OCI-M2 (cell line): ENCODE measurements around the gene LCE1B.

ENCODE experiments used
- DNase-seq: peaks from one replicate; lab custom pipeline; 2025; ENCODE audit not compliant: unreplicated experiment; lab: John Stamatoyannopoulos, UW

Gene LCE1B

GRCh38 chr1:152811671-152812070, at the start of gene LCE1B:
LCE1B (plus strand) TSS chr1:152811971; CDS start chr1:152812447, 476 bp downstream.
- no peak for DNase-seq

- no peak for DNase-seq
These were observed 42.8 kb upstream of the LCE1B start for GRCh38 chr1:152768847-152769533.

GRCh38 chr1:152770411-152770810, 41.4 kb upstream of the LCE1B start:
- no peak for DNase-seq

- no peak for DNase-seq
These were observed 36.9 kb upstream of the LCE1B start, which contains the start of gene LCE1F for GRCh38 chr1:152774875-152775274. LCE1F (plus strand) TSS chr1:152775140; CDS start chr1:152776372, 1,232 bp downstream.

GRCh38 chr1:152776361-152776760, 35.4 kb upstream of the LCE1B start:
- no peak for DNase-seq

GRCh38 chr1:152777510-152778137, 34.1 kb upstream of the LCE1B start:
- no peak for DNase-seq

GRCh38 chr1:152783095-152783494, 28.7 kb upstream of the LCE1B start:
- no peak for DNase-seq

- DNase-seq = no peak
These were observed 25.7 kb upstream of the LCE1B start, which contains the start of gene LCE1E for GRCh38 chr1:152786077-152786476. LCE1E (plus strand) TSS chr1:152786257; CDS start chr1:152787300, 1,043 bp downstream.

- no peak for DNase-seq
These were observed 16.1 kb upstream of the LCE1B start for GRCh38 chr1:152795686-152796085.

GRCh38 chr1:152796421-152796820, 15.3 kb upstream of the LCE1B start, which contains the start of gene LCE1D:
LCE1D (plus strand) TSS chr1:152796721; CDS start chr1:152797795, 1,074 bp downstream.
- DNase-seq = no peak

- no peak for DNase-seq
These were observed 10.4 kb upstream of the LCE1B start for GRCh38 chr1:152801333-152801732.

- DNase-seq = no peak
These were observed 5.2 kb upstream of the LCE1B start, which contains the start of gene LCE1C for GRCh38 chr1:152806576-152806975. LCE1C (minus strand) TSS chr1:152806651; CDS start chr1:152805478, 1,173 bp downstream.

GRCh38 chr1:152811050-152811449, 721 bp upstream of the LCE1B start:
- no peak for DNase-seq

- no peak for DNase-seq
These were observed 5.5 kb downstream of the LCE1B start for GRCh38 chr1:152817309-152817708.

- no peak for DNase-seq
These were observed 11.5 kb downstream of the LCE1B start for GRCh38 chr1:152823294-152823693.

- no peak for DNase-seq
These were observed 13.2 kb downstream of the LCE1B start for GRCh38 chr1:152824964-152825363.

- DNase-seq = no peak
These were observed 15.4 kb downstream of the LCE1B start, which contains the start of gene LCE1A for GRCh38 chr1:152827173-152827572. LCE1A (plus strand) TSS chr1:152827473; CDS start chr1:152827473, 0 bp downstream.

- DNase-seq = no peak
These were observed 25.1 kb downstream of the LCE1B start for GRCh38 chr1:152836870-152837269.

GRCh38 chr1:152842556-152842955, 30.8 kb downstream of the LCE1B start, which contains the start of gene LCE6A:
LCE6A (plus strand) TSS chr1:152842856; CDS start chr1:152843521, 665 bp downstream.
- DNase-seq = no peak

- no peak for DNase-seq
These were observed 43.9 kb downstream of the LCE1B start for GRCh38 chr1:152855661-152856060.

GRCh38 chr1:152858062-152858461, 46.3 kb downstream of the LCE1B start:
- DNase-seq = no peak

- no peak for DNase-seq
These were observed 47.9 kb downstream of the LCE1B start, which contains the start of gene LCE7A for GRCh38 chr1:152859696-152860095. LCE7A (plus strand) TSS chr1:152859996; CDS start chr1:152860698, 702 bp downstream.
